ENCODE measurements around the gene SERPINB6.
"Not testable (repeated sequence)": the region's sequence is repeated elsewhere in the genome, so short reads cannot be mapped to it uniquely, and the experiment has no call there.

Gene SERPINB6

DNA sequence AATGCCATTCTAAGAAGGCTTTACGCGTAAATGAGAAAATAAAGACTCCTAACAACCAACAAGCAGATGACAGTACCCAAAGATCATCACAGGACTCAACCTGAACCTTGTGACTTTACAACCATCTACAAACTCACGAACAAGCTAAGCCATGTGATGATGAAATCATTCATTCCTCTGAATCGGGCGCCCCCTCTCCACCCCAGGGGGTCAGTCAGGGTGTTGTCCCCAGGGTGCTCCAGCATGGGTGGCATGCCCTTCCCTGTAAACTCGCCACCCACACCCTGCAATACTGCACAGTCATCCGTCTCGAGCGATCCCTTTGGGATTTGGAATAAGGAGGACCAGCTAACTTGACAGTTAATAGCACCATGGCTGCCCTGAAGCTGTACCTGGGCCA lies 12.6 kb downstream of the SERPINB6 start:
- DNase-seq (ENCODE audit: low read depth in 2 of 2): no peak

DNA sequence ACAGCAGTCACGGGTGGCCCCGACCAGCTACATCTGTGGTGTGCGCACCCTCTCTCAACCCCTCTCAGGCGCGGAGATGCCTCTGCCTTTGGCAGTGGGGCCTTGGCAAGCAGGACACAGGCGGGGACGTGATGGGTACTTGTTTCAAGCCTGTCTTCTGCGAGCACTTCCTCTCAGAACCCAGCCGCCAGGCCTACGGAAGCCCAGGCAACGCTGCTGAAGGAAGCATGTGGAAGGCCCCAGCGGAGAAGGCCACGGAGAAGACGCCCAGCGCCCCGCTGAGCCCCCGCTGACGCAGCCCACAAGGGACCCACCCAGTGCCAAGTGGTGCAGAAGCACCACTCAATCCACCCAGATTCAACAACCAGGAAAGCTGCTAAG lies 13.0 kb downstream of the SERPINB6 start:
- DNase-seq (ENCODE audit: low read depth in 2 of 2): no peak

DNA sequence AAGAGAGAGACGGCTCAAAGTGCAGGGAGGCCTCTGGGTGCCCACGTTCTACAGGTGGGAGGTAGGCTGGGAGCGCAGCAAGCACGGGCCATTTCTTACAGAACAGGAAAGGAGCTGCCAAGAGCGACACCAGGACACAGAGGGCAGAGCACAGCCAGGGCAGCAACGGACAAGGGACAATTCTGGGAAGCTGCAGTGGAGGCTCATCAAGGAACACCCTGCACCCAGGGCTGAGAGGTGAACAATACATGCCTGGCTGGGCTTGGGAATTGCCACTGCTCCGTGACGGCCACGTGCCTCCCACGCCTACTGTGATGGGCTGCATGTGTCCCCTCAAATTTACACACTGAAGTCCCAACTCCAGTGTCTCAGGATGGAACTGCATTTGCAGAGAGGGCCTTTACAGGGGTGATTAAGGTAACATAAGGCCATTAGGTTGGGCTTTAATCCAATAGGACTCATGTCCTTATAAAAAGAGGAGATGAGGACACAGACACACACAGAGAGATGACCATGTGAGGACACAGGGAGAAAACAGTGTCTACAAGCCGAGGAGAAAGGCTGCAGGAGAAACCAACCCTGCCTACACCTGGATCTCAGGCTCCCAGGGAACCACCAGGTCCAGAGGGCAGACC lies 13.6 kb downstream of the SERPINB6 start:
- DNase-seq (ENCODE audit: low read depth in 2 of 2): no peak

DNA sequence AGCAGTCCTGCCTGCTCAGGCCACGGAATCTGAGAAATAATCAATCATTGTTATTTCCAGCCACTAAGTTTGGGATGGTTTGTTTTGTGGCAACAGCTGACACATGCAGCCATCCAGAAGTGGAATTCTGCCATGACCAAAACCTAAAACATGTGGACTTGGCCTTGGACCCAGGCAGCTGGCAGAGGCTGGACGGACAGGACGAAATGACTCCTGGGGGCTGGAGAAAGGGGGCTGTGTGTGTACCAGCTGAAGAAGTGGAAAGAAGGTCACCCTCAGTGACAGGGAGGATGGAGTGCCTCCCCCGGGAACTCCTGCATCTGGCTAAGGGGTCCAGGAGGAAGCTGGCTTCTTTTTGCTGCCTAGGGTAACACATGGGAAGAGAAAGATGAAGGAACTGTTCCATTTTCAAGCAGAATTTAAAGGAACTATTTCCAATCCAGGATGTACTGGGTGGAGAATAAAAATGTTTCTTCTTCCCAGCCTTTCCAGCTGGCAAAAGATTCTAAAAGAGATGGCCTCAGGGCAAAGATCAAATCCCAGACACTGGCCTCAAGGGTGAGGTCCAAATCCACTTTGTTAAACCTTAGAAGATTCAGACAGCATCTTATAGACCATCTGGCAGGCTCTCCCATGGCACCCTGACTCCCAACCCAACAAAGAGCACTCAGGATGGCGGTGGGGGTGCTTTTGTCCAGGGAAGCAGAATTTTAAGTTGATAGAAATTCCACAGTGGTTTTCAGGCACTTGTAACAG lies 14.3 kb downstream of the SERPINB6 start:
- DNase-seq (ENCODE audit: low read depth in 2 of 2): no peak

DNA sequence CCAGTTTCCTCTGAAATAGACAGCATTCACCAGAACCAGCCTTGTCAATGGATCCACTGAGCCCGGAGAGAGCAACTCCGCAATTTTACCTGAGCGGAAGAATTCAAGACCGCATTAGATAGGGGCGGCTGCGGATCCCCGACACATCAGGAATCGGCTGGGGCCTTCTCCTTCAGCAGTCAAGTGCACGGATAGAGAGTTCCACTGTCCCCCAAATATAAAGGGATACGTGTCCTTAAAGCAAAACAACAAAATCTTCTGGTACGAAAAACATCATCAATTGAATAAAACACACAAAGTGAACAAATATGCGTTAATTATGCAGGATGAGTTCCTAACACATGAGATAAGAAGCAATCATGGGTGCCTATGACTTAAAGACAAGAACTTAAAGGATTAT lies 18.3 kb downstream of the SERPINB6 start:
- no peak for DNase-seq (ENCODE audit: low read depth in 2 of 2)

DNA sequence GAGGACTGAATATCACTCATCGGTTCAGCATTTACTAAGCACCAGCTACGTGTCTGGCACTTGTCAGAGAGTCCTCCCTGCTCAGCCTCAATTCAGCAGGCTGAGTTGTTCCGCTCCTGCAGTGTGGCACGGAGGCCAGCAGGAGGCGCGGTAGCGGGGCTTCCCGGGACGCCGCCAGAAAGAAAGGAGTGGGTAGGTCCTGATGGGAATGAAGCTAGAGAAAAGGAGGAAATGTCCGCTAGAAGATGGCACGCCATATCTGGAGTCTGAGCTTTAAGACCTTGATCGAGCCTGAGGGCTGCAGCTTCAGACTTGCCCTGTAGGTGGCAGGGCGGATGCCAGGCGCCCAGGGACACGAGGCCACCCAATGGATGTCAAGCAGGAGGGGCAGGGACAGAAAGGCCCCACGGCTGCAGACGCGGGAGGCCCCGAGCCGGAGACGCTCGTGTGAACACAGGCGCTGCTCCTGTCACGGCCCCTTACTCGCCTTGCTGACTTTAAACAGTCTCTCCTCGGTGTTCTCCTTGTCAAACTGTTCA lies 18.7 kb downstream of the SERPINB6 start:
- DNase-seq (ENCODE audit: low read depth in 2 of 2): peak in 1 of 2 donors; percentile 51

DNA sequence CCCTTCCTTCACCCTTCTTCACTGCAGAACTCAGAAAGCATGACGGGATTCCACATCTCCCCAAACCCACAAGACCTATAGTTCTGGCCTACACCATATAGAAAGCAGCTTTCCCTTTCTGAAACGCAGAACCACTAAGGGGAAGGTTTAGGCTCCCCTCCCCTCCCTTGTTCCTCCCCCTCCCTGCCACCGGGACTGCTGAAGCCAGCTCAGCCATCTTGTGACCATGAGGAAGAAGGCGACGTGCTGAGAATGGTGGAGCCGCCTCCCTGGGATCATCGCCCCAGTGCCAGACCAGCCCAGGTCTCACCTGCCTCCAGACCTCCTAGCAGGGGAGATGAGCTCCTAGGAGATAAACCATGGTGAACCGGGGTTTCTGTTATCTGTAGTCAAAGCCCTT lies 19.6 kb downstream of the SERPINB6 start:
- DNase-seq (ENCODE audit: low read depth in 2 of 2): no peak

DNA sequence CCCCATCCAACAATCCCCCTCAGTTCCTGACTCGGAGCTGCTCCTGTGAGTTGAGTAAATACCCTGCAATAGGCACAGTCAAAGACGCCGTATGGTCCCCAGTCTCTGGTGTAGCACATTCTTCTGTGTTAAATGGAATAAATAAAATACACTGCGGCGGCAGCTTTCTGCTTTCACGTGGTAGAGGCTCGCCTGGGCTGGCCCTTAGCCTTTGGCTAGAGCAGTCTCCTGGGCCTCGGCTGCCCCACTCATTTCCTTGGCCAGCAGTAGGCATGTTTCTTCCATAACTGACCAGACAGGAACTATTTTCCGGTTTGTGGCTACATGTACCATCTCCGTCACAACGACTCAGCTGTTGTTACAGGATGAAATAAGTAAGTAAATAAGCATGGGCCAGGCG lies 20.7 kb downstream of the SERPINB6 start:
- DNase-seq (ENCODE audit: low read depth in 2 of 2): no peak

DNA sequence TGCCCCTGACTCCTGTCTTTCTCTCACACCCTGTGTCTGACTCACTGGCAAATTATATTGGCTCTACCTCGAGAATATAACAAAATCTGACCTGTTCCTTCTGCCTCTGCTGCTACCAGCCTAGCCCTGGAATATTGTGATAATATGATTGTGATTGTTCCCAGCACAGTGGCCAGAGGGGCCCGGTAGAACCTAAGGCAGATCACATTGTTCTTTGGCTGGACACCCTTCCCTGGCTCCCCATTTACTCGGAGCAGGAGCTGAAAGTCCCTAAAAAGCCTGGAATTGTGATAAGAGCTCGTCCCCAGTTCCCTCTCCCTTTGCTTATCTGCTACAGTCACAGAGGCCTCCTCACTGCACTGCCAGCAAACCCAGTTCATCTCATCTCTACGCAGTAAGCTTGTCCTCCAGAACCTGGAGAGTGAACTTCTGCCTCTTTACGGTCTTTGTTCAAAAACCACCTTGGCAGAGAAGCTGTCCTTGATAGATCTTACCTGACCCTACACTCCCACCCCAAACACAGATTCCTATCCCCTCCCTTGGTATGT lies 21.8 kb downstream of the SERPINB6 start:
- no peak for DNase-seq (ENCODE audit: low read depth in 2 of 2)

DNA sequence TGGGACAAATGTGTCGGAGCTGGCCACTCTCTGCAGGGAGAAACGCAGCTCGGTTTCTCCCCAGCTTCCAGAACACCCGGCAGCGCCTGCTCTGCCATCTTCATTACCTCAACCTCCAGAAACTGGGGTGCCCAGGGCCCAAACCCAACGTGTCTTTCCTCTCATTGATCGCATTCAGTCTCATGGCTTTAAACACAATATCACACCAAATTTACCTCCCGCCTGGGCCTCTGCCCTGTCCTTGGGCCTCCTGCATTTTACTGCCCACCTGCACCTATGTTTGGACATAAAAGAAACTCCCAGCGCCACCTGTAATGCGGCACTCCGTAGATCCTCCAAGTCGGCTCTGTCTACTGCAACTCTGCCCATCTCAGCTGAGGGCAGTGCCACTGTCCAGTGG lies 22.2 kb downstream of the SERPINB6 start:
- DNase-seq (ENCODE audit: low read depth in 2 of 2): no peak

DNA sequence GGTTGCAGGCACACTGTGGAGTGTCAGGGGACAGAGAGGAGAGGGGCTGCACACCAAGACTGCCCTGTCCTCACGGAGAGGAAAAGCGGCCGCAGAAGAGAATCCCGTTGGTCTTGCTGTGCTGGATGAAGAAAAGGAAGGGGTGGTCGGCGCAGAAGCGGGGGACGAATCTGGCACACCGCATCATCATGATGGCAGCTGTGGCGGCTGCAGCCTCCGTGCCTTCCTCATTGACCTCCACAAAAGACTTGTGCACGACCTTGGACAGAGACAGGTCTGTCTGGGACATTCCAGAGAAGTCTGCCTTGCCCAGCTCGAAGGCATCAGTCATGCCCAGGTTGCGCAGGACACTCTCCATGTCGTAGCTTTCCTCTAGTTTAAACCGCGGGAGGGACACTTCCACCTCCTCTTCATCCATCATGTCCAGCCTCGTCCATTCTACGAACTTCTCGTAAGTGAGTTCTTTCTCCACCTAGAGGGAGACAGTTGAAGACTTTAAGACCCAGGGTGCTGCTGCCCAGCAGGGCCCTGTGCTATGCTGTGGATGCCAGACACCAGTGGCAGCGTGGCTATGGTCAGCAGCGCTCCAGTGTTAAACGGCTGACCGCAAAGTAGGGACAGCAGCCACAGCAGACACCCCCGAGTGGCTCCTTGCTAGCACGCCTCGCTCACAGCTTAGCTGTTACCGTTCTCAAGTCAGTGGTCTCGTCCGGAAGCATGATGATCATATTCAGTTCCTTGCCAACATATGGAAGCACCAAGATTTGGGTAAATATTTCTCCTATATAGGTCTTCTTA lies 22.9 kb downstream of the SERPINB6 start:
- no peak for DNase-seq (ENCODE audit: low read depth in 2 of 2)

DNA sequence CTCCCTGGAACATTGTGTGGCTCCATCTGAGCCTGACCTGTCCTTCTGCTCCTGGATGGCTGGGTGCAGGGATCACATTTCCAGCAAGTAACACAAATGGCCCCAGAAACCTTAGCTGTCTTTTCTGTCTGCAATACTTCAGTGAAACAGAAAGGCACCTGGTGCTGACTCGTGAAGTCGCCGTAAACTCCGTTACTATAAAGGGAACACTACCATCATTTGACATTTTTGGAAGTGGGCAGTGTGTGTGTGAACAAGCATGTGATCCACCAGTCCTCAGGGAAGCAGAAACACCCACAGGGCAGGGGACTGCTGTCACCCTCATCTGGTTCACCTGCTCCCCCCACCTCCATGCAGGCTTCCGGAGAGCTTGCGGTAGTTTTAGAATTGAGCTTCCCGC lies 23.9 kb downstream of the SERPINB6 start:
- no peak for DNase-seq (ENCODE audit: low read depth in 2 of 2)

DNA sequence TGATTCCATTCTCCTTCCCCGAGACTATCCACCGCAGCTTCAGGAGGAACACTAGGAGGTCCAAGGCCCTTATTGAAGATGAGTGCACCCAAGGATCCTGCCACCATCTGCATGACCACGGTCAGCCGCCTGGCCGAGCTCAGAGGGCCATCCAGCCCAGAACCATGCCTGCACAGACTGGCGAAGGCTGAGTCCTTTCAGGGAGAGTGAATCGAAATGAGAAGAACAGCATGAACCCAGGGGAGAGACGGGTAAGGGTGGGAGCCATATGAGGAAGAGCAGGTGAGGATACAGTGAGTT lies 26.3 kb downstream of the SERPINB6 start:
- no peak for DNase-seq (ENCODE audit: low read depth in 2 of 2)

DNA sequence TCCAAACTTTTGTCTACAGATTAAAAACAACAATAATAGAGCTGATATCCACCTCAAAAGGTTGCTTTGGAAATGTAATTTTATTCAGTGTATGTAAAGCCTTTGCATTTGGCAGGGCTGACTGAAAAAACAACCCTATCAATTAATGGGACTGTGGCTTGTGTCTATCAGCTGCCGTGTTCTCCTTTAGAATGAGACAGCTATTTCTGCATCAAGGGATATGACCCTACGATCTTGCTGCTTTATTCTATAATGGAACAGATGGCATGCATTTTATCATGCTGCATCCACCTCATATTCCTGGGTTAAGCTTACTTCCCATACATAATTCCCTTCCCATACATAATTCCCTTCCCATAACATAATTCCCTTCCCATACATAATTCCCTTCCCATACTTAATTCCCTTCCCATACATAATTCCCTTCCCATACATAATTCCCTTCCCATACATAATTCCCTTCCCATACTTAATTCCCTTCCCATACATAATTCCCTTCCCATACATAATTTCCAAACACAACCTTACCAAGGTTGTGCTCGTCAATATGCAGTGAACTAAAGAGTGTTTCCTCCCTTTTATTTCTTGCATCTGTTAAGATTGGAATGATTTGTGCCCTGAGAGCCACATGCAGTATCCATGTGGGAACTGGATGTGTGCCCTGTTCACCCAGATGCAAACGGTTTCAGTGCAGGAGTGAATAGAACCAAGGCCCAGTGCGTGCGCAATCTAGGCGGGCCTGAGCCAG lies 26.8 kb downstream of the SERPINB6 start:
- DNase-seq (ENCODE audit: low read depth in 2 of 2): no peak

DNA sequence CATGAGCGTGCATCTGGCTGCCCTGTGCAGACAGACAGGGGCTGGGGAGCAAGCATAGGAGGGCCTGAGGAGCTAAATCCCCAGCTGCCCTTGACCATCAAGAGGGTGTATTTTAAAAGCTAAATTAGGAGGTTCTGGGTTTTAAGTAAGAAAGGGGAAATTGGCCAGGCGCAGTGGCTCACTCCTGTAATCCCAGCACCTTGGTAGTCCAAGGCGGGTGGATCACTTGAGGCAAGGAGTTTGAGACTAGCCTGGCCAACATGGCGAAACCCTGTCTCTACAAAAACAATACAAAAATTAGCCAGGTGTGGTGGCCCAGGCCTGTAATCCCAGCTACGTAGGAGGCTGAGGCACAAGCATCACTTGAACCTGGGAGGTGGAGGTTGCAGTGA lies 27.8 kb downstream of the SERPINB6 start:
- DNase-seq (ENCODE audit: low read depth in 2 of 2): no peak

DNA sequence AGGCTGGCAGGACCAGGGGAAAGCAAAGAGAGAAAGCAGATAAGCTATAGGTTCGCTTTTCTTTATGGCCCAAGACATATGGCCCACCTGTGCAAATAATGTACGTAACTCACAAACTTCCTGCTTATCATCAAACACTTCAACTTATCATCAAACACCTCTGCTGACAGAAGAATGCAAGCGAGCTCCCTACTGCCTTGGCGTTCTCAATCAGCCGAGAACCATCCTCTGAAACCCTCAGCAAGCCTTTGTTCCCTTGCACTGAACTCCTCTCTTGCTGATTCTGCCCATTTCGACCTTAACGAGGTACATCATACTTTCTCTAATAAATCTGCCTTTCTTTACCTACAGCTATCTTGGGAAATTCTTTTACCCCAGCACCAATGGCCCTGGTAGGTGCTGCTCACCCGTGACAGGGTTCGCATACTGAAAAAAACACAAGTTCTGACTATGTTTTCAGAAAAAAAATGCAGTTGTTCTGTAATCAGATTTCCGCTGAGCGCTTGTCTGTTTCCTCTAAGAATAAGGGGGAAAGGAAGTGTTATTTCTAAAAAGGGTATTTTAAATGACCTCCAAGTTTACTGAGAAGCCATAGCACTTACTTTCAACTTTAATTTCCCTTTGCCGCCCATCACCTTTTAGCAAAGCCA lies 28.3 kb downstream of the SERPINB6 start:
- no peak for DNase-seq (ENCODE audit: low read depth in 2 of 2)

DNA sequence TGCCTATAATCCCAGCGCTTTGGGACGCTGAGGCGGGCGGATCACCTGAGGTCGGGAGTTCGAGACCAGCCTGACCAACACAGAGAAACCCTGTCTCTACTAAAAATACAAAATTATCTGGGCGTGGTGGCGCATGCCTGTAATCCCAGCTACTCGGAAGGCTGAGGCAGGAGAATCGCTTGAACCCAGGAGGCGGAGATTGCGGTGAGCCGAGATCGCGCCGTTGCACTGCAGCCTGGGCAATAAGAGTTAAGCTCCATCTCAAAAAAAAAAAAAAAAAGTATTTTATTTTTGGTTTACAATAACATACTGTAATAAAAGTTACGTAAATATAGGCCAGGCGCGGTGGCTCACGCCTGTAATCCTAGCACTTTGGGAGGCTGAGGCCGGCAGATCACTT lies 29.3 kb downstream of the SERPINB6 start:
- not testable (repeated sequence) for DNase-seq (ENCODE audit: low read depth in 2 of 2)

DNA sequence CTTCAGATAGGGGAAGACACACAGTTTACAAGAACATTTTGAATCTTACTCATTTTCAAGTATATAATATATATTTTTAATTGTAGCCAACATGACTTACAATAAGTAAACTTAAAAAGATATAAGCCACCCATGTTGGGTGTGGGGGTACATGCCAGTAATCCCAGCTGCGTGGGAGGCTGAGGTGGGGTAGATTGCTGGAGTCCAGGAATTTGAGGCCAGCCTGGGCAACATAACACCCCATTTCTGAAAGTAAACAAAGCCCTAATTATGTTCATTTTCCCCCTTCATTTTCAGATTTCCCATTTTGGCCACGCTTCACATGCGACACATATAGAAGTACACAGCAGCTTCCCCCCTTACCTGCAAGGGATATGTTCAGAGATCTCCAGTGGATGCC lies 30.5 kb downstream of the SERPINB6 start:
- no peak for DNase-seq (ENCODE audit: low read depth in 2 of 2)

DNA sequence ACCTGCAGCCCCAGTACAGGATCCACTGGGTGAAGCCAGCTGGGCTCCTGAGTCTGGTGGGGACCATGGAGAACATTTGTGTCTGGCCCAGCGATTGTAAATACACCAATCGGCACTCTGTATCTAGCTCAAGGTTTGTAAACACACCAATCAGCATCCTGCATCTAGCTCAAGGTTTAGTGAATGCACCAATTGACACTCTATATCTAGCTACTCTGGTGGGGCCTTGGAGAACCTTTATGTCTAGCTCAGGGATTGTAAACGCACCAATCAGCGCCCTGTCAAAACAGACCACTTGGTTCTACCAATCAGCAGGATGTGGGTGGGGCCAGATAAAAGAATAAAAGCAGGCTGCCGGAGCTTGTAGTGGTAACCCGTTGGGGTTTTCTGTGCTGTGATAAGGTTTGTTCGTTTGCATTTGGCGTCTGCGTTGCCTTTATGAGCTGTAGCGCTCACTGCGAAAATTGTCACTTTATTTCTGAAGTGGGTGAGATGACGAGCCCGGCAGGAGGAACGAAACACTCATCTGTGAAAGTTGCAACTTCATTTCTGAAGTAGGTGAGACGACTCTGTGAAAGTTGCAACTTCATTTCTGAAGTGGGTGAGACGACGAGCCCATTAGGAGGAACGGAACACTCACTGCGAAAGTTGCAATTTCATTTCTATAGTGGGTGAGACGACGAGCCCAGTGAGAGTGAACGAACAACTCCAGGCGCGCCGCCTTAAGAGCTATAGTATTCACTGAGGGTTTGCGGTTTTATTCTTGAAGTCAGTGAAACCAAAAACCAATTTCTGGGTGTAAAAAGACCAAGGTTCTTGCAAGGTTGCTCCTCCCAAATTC lies 31.1 kb downstream of the SERPINB6 start:
- DNase-seq (ENCODE audit: low read depth in 2 of 2): peak; percentile 56 to 59

DNA sequence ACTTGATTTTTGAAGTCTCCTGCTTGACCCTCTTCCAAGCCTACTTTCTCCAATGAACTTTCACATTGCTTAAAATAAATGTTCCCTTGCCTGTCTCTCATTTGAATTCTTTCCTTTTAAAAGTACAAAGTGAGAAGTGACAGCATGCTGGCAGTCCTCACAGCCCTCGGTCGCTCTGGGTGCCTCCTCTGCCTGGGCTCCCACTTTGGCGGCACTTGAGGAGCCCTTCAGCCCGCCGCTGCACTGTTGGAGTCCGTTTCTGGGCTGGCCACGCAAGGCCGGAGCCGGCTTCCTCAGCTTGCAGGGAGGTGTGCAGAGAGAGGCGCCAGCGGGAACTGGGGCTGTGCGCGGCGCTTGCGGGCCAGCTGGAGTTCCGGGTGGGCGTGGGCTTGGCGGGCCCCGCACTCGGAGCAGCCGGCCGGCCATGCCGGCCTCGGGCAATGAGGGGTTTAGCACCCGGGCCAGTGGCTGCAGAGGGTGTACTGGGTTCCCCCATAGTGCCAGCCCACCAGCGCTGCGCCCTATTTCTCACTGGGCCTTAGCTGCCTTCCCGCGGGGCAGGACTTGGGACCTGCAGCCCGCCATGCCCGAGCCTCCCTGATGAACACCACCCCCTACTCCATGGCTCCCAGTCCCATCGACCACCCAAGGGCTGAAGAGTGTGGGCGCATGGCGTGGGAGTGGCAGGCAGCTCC lies 31.9 kb downstream of the SERPINB6 start:
- no peak for DNase-seq (ENCODE audit: low read depth in 2 of 2)
